ENCODE data around the gene SNX19. TPM values are rescaled to one million over a fixed set of nuclear protein-coding genes. Genes with fewer than 3 reads are reported as not detected.
"Not testable (repeated sequence)": the region's sequence is repeated elsewhere in the genome, so short reads cannot be mapped to it uniquely, and the experiment has no call there.

SNX19 gene
- total RNA-seq, 4 donors from 2014 or later: 89.8 to 193 (median 137) TPM

DNA sequence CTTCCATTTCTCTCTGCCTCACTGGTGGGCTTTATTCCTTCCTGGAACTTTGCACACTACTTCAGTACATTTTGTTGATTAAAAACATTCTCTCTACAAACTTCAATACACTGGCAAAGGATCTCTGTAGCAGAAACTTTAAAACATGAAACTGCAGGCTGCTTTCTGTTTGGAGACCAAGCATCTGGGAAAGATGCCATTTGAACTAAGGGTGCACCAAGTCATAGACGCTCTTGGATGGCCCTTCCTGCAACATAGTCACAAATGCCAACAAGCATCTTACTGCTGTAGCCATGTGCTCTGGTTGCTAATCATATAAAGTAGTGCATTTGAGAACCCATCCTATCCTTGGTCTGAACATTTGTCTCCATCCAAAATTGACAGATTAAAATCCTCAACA is 56.4 kb downstream of the SNX19 start:
- TF ChIP-seq EP300 (IDR thresholded peaks at IDR 0.05; ENCODE audit: low read depth) (no peak), POLR2A (IDR thresholded peaks at IDR 0.05) (no peak)
- TF ChIP-seq, protein P1, sequence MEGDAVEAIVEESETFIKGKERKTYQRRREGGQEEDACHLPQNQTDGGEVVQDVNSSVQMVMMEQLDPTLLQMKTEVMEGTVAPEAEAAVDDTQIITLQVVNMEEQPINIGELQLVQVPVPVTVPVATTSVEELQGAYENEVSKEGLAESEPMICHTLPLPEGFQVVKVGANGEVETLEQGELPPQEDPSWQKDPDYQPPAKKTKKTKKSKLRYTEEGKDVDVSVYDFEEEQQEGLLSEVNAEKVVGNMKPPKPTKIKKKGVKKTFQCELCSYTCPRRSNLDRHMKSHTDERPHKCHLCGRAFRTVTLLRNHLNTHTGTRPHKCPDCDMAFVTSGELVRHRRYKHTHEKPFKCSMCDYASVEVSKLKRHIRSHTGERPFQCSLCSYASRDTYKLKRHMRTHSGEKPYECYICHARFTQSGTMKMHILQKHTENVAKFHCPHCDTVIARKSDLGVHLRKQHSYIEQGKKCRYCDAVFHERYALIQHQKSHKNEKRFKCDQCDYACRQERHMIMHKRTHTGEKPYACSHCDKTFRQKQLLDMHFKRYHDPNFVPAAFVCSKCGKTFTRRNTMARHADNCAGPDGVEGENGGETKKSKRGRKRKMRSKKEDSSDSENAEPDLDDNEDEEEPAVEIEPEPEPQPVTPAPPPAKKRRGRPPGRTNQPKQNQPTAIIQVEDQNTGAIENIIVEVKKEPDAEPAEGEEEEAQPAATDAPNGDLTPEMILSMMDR (IDR thresholded peaks at IDR 0.05): no peak
- Histone ChIP-seq H3K4me1 (peaks cover 0 to 7% (median 2%) of the 10 kb centered on the region in 4 donors), H3K27me3 (no peaks in the 10 kb centered on the region), H3K4me3 (no peak overlapping the region), H3K9me3 (no peaks in the 10 kb centered on the region), H3K27ac (no peak overlapping the region), H3K36me3 (no peaks in the 10 kb centered on the region)
- intact Hi-C loops (cut with DNase I; ENCODE audit: low total_unique reads) (loop anchor here (1.0 to 10.0 kb wide), 2 partner anchors 225 to 423 kb away; no protein-coding TSS in a partner anchor), in situ Hi-C loops (cut with MboI; ENCODE audit: low pct_ligation_motif_present in 1 of 4, low pct_unique_long_range_greater_than_20kb in 1 of 4, low sequenced_read_pairs in 3 of 4) (loop anchor here (5.0 to 25.0 kb wide), 4 partner anchors 423 to 648 kb away; partner anchors contain the start of gene ADAMTS8 (in 1 of the 4))
- 20 to 63% methylated on average over 1 of the region's 1 CpG for WGBS, 2 donors (ENCODE audit: low coverage in 1 of 2)
- DNase-seq: no peak

DNA sequence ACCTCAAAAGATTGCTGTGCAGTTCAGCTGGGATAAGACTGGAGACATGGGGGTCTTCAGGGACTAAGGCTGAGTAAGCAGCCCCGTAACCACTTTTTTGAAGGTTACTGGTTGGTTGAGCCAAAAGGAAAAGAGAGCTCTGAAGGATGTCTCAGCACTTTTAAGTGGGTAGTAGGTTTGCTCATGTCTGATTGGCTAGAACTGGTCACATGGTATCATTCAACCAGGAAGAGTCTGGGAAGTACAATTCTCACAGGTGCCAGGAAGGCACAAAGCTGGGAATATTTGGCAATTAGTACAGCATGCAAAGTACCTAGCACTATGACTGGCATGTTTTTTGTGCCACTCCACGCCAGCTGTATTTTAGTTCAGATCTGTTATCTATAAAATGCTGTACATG is 58.1 kb downstream of the SNX19 start:
- Histone ChIP-seq H3K27me3 (no peaks in the 10 kb centered on the region), H3K4me3 (no peak overlapping the region), H3K27ac (no peak overlapping the region), H3K4me1 (peaks cover 0 to 7% (median 2%) of the 10 kb centered on the region in 4 donors), H3K9me3 (no peaks in the 10 kb centered on the region), H3K36me3 (no peaks in the 10 kb centered on the region)
- TF ChIP-seq, protein P1 (IDR thresholded peaks at IDR 0.05): no peak
- TF ChIP-seq EP300 (IDR thresholded peaks at IDR 0.05; ENCODE audit: low read depth): no peak
- TF ChIP-seq POLR2AphosphoS5 (IDR thresholded peaks at IDR 0.05): no peak
- no peak for TF ChIP-seq POLR2A (IDR thresholded peaks at IDR 0.05)
- intact Hi-C loops (cut with DNase I; ENCODE audit: low total_unique reads): no loop called here
- in situ Hi-C loops (cut with MboI; ENCODE audit: low pct_ligation_motif_present in 1 of 4, low pct_unique_long_range_greater_than_20kb in 1 of 4, low sequenced_read_pairs in 3 of 4): loop anchor here (25.0 kb wide), 1 partner anchor 646 kb away; no protein-coding TSS in a partner anchor
- 86% methylated on average over 2 of the region's 2 CpGs; no CpG with 5 or more reads in 1 of the 2 donors for WGBS, 2 donors (ENCODE audit: low coverage in 1 of 2)
- no peak for DNase-seq

DNA sequence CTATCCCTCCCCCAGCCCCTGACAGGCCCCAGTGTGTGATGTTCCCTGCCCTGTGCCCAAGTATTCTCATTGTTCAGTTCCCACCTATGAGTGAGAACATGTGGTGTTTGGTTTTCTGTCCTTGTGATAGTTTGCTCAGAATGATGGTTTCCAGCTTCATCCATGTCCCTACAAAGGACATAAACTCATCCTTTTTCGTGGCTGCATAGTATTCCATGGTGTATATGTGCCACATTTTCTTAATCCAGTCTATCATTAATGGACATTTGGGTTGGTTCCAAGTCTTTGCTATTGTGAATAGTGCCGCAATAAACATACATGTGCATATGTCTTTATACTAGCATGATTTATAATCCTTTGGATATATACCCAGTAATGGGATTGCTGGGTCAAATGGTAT is 60.6 kb downstream of the SNX19 start:
- H3K9me3 ChIP-seq; DNase-seq; H3K4me3 ChIP-seq; H3K27ac ChIP-seq; H3K4me1 ChIP-seq; intact Hi-C loops (cut with DNase I; ENCODE audit: low total_unique reads); H3K27me3 ChIP-seq; H3K36me3 ChIP-seq: not testable (repeated sequence)
- in situ Hi-C loops (cut with MboI; ENCODE audit: low pct_ligation_motif_present in 1 of 4, low pct_unique_long_range_greater_than_20kb in 1 of 4, low sequenced_read_pairs in 3 of 4): loop anchor here (25.0 kb wide), 1 partner anchor 643 kb away; no protein-coding TSS in a partner anchor
- 79% methylated on average over 2 of the region's 2 CpGs; no CpG with 5 or more reads in 1 of the 2 donors for WGBS, 2 donors (ENCODE audit: low coverage in 1 of 2)

DNA sequence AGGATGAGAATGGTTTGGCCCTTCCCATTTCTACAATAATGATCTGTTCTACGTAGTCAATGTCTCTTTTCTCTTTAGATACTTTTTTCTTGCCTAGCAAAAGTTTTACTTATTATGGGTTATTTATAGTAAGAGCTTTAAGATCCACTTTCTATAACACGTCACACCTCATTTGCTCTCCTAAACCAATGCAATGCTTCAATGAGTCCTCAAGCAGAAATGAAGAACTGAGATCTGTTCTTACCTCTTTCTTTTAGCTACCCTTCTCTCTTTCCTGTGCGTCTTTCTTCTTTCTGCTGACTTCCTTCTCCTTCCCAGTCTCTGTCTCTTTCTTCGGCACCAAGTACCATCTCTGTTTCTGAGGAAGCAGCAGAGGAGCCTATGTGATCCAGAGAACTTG is 61.8 kb downstream of the SNX19 start:
- no peaks in the 10 kb centered on the region for H3K36me3 ChIP-seq
- no peak overlapping the region for H3K27ac ChIP-seq
- 68 to 80% methylated on average over 4 of the region's 4 CpGs for WGBS, 2 donors (ENCODE audit: low coverage in 1 of 2)
- in situ Hi-C loops (cut with MboI; ENCODE audit: low pct_ligation_motif_present in 1 of 4, low pct_unique_long_range_greater_than_20kb in 1 of 4, low sequenced_read_pairs in 3 of 4) (loop anchor here (25.0 kb wide), 1 partner anchor 642 kb away; no protein-coding TSS in a partner anchor), intact Hi-C loops (cut with DNase I; ENCODE audit: low total_unique reads) (no loop called here)
- H3K4me3 ChIP-seq: no peak overlapping the region
- no peaks in the 10 kb centered on the region for H3K27me3 ChIP-seq
- H3K4me1 ChIP-seq: no peaks in the 10 kb centered on the region
- no peak for TF ChIP-seq EP300 (IDR thresholded peaks at IDR 0.05; ENCODE audit: low read depth)
- TF ChIP-seq, protein P1 (IDR thresholded peaks at IDR 0.05): no peak
- TF ChIP-seq POLR2AphosphoS5 (IDR thresholded peaks at IDR 0.05): no peak
- TF ChIP-seq POLR2A (IDR thresholded peaks at IDR 0.05): no peak
- no peak for DNase-seq
- no peaks in the 10 kb centered on the region for H3K9me3 ChIP-seq

DNA sequence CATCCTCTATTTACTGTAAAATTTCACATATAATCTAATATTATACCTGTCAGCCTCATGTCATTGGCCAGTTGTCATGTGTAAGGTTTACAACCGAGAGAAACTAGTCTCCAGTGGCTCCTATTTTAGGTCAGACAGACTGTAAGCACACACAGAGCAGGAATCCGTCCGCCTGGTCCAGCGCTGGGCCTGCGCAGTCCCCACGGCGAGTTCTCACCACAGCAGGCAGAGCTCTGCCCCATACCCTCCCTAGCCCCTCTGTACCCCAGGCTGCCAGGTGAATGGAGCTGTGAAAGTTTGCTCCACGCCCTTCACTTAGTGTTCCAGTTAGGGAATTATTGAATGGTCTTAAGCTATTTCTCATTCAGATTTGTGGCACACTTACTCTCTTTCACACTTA is 63.7 kb downstream of the SNX19 start:
- WGBS, 2 donors (ENCODE audit: low coverage in 1 of 2): 73 to 89% methylated on average over 7 to 8 of the region's 8 CpGs
- intact Hi-C loops (cut with DNase I; ENCODE audit: low total_unique reads) (no loop called here), in situ Hi-C loops (cut with MboI; ENCODE audit: low pct_ligation_motif_present in 1 of 4, low pct_unique_long_range_greater_than_20kb in 1 of 4, low sequenced_read_pairs in 3 of 4) (loop anchor here (25.0 kb wide), 1 partner anchor 640 kb away; no protein-coding TSS in a partner anchor)
- H3K4me3 ChIP-seq: no peak overlapping the region
- no peaks in the 10 kb centered on the region for H3K4me1 ChIP-seq
- no peaks in the 10 kb centered on the region for H3K36me3 ChIP-seq
- no peaks in the 10 kb centered on the region for H3K9me3 ChIP-seq
- no peak for DNase-seq
- no peak overlapping the region for H3K27ac ChIP-seq
- no peaks in the 10 kb centered on the region for H3K27me3 ChIP-seq
- no peak for TF ChIP-seq POLR2A (IDR thresholded peaks at IDR 0.05)
